ENCODE measurements around the gene RNU4-1.
"Not testable (repeated sequence)": the region's sequence is repeated elsewhere in the genome, so short reads cannot be mapped to it uniquely, and the experiment has no call there.

The RNU4-1 gene

GRCh38 chr12:120292661-120293531 lies at the start of gene RNU4-1:
Gene RNU4-1, minus strand, starts transcription at chr12:120293237.
- H3K4me3 ChIP-seq (ENCODE audit: low read depth, low read length), result peak within 1 kb of the TSS; percentile 49

GRCh38 chr12:120342175-120343038 lies 49.4 kb upstream of the RNU4-1 start:
- H3K4me3 ChIP-seq (ENCODE audit: low read depth, low read length), result no peak overlapping the region

- H3K4me3 ChIP-seq (ENCODE audit: low read depth, low read length), result no peak overlapping the region
These were observed 46.2 kb upstream of the RNU4-1 start for GRCh38 chr12:120339256-120339655.

- H3K4me3 ChIP-seq (ENCODE audit: low read depth, low read length), result no peak overlapping the region
These were observed 44.7 kb upstream of the RNU4-1 start for GRCh38 chr12:120337730-120338129.

- not testable (repeated sequence) for H3K4me3 ChIP-seq (ENCODE audit: low read depth, low read length)
These were observed 43.4 kb upstream of the RNU4-1 start for GRCh38 chr12:120336392-120336791.

GRCh38 chr12:120335447-120335846 lies 42.4 kb upstream of the RNU4-1 start:
- not testable (repeated sequence) for H3K4me3 ChIP-seq (ENCODE audit: low read depth, low read length)

- H3K4me3 ChIP-seq (ENCODE audit: low read depth, low read length), result no peak overlapping the region
These were observed 39.5 kb upstream of the RNU4-1 start for GRCh38 chr12:120332523-120332922.

- H3K4me3 ChIP-seq (ENCODE audit: low read depth, low read length), result no peak overlapping the region
These were observed 39.0 kb upstream of the RNU4-1 start for GRCh38 chr12:120332041-120332440.

- no peak overlapping the region for H3K4me3 ChIP-seq (ENCODE audit: low read depth, low read length)
These were observed 38.4 kb upstream of the RNU4-1 start for GRCh38 chr12:120331390-120331789.

GRCh38 chr12:120328228-120328627 lies 35.2 kb upstream of the RNU4-1 start:
- H3K4me3 ChIP-seq (ENCODE audit: low read depth, low read length), result no peak overlapping the region

- no peak within 1 kb of the TSS for H3K4me3 ChIP-seq (ENCODE audit: low read depth, low read length)
These were observed 34.6 kb upstream of the RNU4-1 start, which contains the start of gene PLA2G1B for GRCh38 chr12:120327593-120327992. Gene PLA2G1B, minus strand, starts transcription at chr12:120327779. Its CDS starts 26 bp downstream, at chr12:120327753.

- no peak overlapping the region for H3K4me3 ChIP-seq (ENCODE audit: low read depth, low read length)
These were observed 31.9 kb upstream of the RNU4-1 start for GRCh38 chr12:120324841-120325417.

GRCh38 chr12:120323772-120324171 lies 30.7 kb upstream of the RNU4-1 start:
- no peak overlapping the region for H3K4me3 ChIP-seq (ENCODE audit: low read depth, low read length)

- H3K4me3 ChIP-seq (ENCODE audit: low read depth, low read length), result no peak overlapping the region
These were observed 28.6 kb upstream of the RNU4-1 start for GRCh38 chr12:120321382-120322202.

- H3K4me3 ChIP-seq (ENCODE audit: low read depth, low read length), result peak overlapping the region; percentile 40
These were observed 24.4 kb upstream of the RNU4-1 start for GRCh38 chr12:120317224-120318105.

- peak overlapping the region; percentile 40 for H3K4me3 ChIP-seq (ENCODE audit: low read depth, low read length)
These were observed 23.8 kb upstream of the RNU4-1 start for GRCh38 chr12:120316798-120317223.

- H3K4me3 ChIP-seq (ENCODE audit: low read depth, low read length), result no peak overlapping the region
These were observed 21.2 kb upstream of the RNU4-1 start for GRCh38 chr12:120314220-120314619.

GRCh38 chr12:120301962-120302815 lies 9.2 kb upstream of the RNU4-1 start, which contains the start of gene SIRT4:
Gene SIRT4, plus strand, starts transcription at chr12:120302321. Its CDS starts 1,241 bp downstream, at chr12:120303562.
- peak within 1 kb of the TSS; percentile 89 for H3K4me3 ChIP-seq (ENCODE audit: low read depth, low read length)

- peak overlapping the region; percentile 49 for H3K4me3 ChIP-seq (ENCODE audit: low read depth, low read length)
These were observed 701 bp downstream of the RNU4-1 start for GRCh38 chr12:120292411-120292660.
